ENCODE measurements around the gene COLGALT1. TPM values are rescaled to one million over a fixed set of nuclear protein-coding genes. Genes with fewer than 3 reads are reported as not detected.
"Not testable (repeated sequence)": the region's sequence is repeated elsewhere in the genome, so short reads cannot be mapped to it uniquely, and the experiment has no call there.

COLGALT1 gene
- total RNA-seq, 1 experiment from 2014 or later = 86.0 TPM

DNA sequence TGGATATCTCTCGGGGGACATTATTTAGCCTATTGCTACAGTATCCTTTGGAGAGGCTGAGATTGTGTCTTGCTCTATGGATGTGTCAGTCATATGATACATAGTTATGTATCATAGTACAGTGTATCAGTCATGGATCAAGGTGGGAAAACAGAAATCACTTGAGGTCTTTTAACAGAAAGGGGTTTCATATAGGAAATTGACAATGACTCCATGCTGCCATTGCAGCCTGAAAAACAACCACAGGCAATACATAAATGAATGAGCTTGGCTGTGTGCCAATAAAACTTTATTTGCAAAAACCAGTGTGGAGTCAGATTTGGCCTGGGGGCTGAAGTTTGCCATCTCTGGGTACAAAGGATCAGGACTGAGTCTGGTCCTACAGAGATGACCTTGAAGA lies 35.4 kb downstream of the COLGALT1 start:
- H3K79me2 ChIP-seq (ENCODE audit: insufficient read depth, low read length) = no peaks in the 10 kb centered on the region
- CTCF ChIA-PET = no interaction called here
- no peaks in the 10 kb centered on the region for H3K36me3 ChIP-seq (ENCODE audit: control insufficient read depth in 1 of 2, insufficient read depth in 2 of 2, low read length in 2 of 2)
- POLR2A ChIA-PET = no interaction called here
- H3K27me3 ChIP-seq (ENCODE audit: insufficient read depth, low read length) = no peaks in the 10 kb centered on the region
- no peak overlapping the region for H3K9ac ChIP-seq (ENCODE audit: low read length)
- intact Hi-C loops (cut with micrococcal nuclease) = loop anchor here (5.0 kb wide), 1 partner anchor 176 kb away; no protein-coding TSS in a partner anchor
- no peaks in the 10 kb centered on the region for H3K9me3 ChIP-seq (ENCODE audit: control insufficient read depth in 1 of 2, insufficient read depth in 1 of 2, low read depth in 1 of 2, low read length in 2 of 2)
- BruUV-seq (replicated peaks) = no TSS peak
- no peaks in the 10 kb centered on the region for H3K9me2 ChIP-seq (ENCODE audit: insufficient read depth)
- H3K27ac ChIP-seq (ENCODE audit: low read depth, low read length) = no peak overlapping the region
- RAD21 ChIA-PET (ENCODE audit: low non-redundant PET in 1 of 2, low total read pairs in 2 of 2, uncharacterized antibody in 2 of 2, unreplicated experiment in 2 of 2) = no interaction called here
- ATAC-seq (no peak), DNase-seq (ENCODE audit: low read depth, low spot score) (no peak)
- H3K4me1 ChIP-seq (ENCODE audit: control insufficient read depth in 1 of 2, insufficient read depth in 2 of 2, low read length in 2 of 2) = no peaks in the 10 kb centered on the region
- no peak for TF ChIP-seq TCF7L2 (IDR thresholded peaks at IDR 0.05; ENCODE audit: borderline replicate concordance, extremely low read depth, insufficient read depth, insufficient read length)
- no peak overlapping the region for H3K4me3 ChIP-seq (replicated peaks in 1 of 2; ENCODE audit: low read depth in 1 of 2, low read length in 2 of 2)
- H4K20me1 ChIP-seq (ENCODE audit: insufficient read depth) = no peaks in the 10 kb centered on the region
- no peak overlapping the region for H2AFZ ChIP-seq (ENCODE audit: low read depth, low read length, poor library complexity, severe bottlenecking)
- H3K4me2 ChIP-seq (ENCODE audit: low read length) = no peak overlapping the region

DNA sequence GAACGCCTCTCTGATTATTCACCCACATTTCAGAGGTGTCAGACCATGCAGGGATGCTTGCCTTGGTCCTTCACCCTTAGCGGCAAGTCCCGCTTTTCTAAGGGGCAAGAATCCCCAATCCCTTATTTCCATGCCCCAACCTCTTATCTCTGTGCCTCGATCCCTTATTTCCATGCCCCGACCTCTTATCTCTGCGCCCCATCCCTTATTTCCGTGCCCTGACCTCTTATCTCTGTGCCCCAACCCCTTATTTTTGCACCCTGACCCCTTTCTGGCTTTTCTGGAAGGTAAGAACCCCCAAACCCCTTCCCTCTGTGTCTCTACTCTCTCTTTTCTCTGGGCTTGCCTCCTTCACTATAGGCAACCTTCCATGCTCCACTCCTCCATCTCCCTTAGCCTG lies 38.8 kb downstream of the COLGALT1 start:
- CTCF ChIA-PET; H3K9me3 ChIP-seq (ENCODE audit: control insufficient read depth in 1 of 2, insufficient read depth in 1 of 2, low read depth in 1 of 2, low read length in 2 of 2); H3K79me2 ChIP-seq (ENCODE audit: insufficient read depth, low read length); H3K36me3 ChIP-seq (ENCODE audit: control insufficient read depth in 1 of 2, insufficient read depth in 2 of 2, low read length in 2 of 2); H3K27me3 ChIP-seq (ENCODE audit: insufficient read depth, low read length); BruUV-seq (replicated peaks); H3K4me1 ChIP-seq (ENCODE audit: control insufficient read depth in 1 of 2, insufficient read depth in 2 of 2, low read length in 2 of 2); H3K9me2 ChIP-seq (ENCODE audit: insufficient read depth); H3K4me3 ChIP-seq (replicated peaks in 1 of 2; ENCODE audit: low read depth in 1 of 2, low read length in 2 of 2); H2AFZ ChIP-seq (ENCODE audit: low read depth, low read length, poor library complexity, severe bottlenecking); H3K4me2 ChIP-seq (ENCODE audit: low read length); POLR2A ChIA-PET; RAD21 ChIA-PET (ENCODE audit: low non-redundant PET in 1 of 2, low total read pairs in 2 of 2, uncharacterized antibody in 2 of 2, unreplicated experiment in 2 of 2); H3K27ac ChIP-seq (ENCODE audit: low read depth, low read length); H3K9ac ChIP-seq (ENCODE audit: low read length); ATAC-seq; DNase-seq (ENCODE audit: low read depth, low spot score); H4K20me1 ChIP-seq (ENCODE audit: insufficient read depth): not testable (repeated sequence)
- intact Hi-C loops (cut with micrococcal nuclease) = loop anchor here (5.0 kb wide), 1 partner anchor 173 kb away; no protein-coding TSS in a partner anchor

DNA sequence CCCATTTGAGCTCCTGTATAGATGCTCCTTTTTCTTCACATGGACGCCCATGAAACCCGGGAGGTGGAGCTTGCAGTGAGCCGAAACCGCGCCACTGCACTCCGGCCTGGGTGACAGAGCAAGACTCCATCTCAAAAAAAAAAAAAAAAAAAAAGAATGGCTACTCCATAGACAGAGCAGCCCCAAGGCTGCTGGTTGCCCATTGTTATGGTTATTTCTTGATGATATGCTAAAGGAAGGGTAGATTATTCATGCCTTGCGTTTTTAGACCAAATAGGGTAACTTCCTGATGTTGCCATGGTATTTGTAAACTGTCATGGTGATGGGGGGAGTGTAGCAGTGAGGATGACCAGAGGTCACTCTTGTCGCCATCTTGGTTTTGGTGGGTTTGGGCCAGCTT lies 42.6 kb downstream of the COLGALT1 start:
- BruUV-seq (replicated peaks); CTCF ChIA-PET; DNase-seq (ENCODE audit: low read depth, low spot score); H4K20me1 ChIP-seq (ENCODE audit: insufficient read depth); H3K79me2 ChIP-seq (ENCODE audit: insufficient read depth, low read length); H3K4me3 ChIP-seq (replicated peaks in 1 of 2; ENCODE audit: low read depth in 1 of 2, low read length in 2 of 2); H3K36me3 ChIP-seq (ENCODE audit: control insufficient read depth in 1 of 2, insufficient read depth in 2 of 2, low read length in 2 of 2); H3K9me2 ChIP-seq (ENCODE audit: insufficient read depth); H3K9me3 ChIP-seq (ENCODE audit: control insufficient read depth in 1 of 2, insufficient read depth in 1 of 2, low read depth in 1 of 2, low read length in 2 of 2); H3K27ac ChIP-seq (ENCODE audit: low read depth, low read length); H2AFZ ChIP-seq (ENCODE audit: low read depth, low read length, poor library complexity, severe bottlenecking); H3K27me3 ChIP-seq (ENCODE audit: insufficient read depth, low read length); ATAC-seq; H3K9ac ChIP-seq (ENCODE audit: low read length); H3K4me1 ChIP-seq (ENCODE audit: control insufficient read depth in 1 of 2, insufficient read depth in 2 of 2, low read length in 2 of 2); RAD21 ChIA-PET (ENCODE audit: low non-redundant PET in 1 of 2, low total read pairs in 2 of 2, uncharacterized antibody in 2 of 2, unreplicated experiment in 2 of 2); H3K4me2 ChIP-seq (ENCODE audit: low read length); intact Hi-C loops (cut with micrococcal nuclease): not testable (repeated sequence)
- POLR2A ChIA-PET = interaction anchor here (1.2 kb wide), 1 partner anchor 18 kb away, joined by 3 read pairs; no protein-coding TSS in a partner anchor

Measured in HCT116 (cell line).